CD4-positive, alpha-beta T cell treated with Interferon alpha-2 for 1 hour (primary cell): ENCODE results near the gene CD84.

Experiments
- DNase-seq, 2 donors: peaks; one replicate each; pipeline ENCODE4 v3.0.0-alpha.2; 2020 to 2022

CD84 gene

DNA sequence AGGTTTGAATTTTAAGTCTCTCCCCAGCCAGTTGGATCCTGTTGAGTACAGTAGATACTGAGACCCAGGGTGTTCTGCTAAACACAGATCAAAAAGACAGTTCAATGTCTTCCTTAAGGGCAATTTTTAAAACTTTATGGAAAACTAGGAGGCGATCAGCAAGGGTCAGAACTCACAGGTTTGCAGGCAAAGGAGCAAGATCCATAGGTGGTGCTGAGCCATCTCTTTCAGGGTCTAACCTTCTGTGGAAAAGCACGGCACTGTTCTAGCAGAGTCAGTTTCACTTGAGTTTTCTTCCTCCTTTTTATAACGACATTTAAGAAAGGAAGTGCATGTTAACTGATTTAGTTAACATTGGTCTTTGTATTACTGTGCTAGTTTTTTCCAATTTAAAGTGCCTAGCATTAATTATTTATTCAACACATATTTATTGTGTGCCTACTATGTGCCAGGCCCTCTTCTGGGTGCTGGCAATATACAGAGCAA, at the start of gene CD84:
CD84 (minus strand) TSS at position 281 of the 486 bp plus-strand sequence; CDS start at position 222, 59 bp downstream.
- DNase-seq: no peak

- DNase-seq: peak in 1 of 2 donors; percentile 60
Observed at GRCh38 chr1:160628799-160629263, 49.5 kb upstream of the CD84 start.

DNA sequence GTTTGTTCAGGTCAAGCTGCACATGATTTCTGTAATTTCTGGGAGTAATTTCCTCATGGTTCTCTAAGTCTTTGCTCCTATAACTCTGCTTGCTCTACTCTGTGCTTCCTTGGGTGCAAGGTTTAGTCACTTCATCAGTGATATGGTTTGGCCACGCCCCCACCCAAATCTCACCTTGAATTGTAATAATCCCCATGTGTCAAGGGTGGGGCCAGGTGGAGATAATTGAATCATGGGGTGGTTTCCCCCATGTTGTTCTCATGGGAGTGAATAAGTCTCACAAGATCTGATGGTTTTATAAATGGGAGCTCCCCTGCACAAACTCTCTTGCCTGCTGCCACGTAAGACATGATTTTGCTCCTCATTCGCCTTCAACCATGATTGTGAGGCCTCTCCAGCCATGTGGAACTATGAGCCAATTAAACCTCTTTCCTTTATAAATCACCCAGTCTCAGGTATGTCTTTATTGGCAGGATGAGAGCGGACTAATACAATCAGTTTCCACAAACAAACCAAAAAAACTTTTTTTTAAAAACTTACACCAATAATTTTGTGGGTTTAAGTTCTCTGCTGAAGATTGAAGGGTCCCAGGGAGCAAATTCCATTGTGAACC, 48.5 kb upstream of the CD84 start:
- peak in 1 of 2 donors; percentile 51 for DNase-seq

GRCh38 chr1:160626509-160627342, 47.4 kb upstream of the CD84 start:
- peak in 1 of 2 donors; percentile 44 for DNase-seq

- DNase-seq: no peak
Observed at GRCh38 chr1:160625725-160626498, 46.6 kb upstream of the CD84 start.

GRCh38 chr1:160625321-160625720, 46.0 kb upstream of the CD84 start:
- DNase-seq: no peak

DNA sequence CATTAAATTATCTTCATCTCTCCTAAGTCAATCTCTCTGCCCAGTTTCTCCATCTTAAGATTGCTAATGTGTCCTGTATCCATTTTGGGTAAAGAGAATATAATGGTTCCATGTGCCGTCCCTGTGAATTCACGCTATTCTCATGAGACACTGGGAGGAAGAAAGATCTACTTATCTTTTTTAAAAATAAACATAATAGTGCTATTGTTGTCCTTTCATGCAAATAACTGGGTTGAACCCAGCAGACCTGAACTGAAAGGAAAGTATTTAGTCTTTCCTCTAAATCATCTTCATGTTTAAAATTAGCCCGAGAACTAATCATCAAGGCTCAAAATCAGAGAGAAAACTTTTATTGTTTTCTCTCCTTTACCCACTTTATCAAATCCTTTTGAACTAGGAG, 45.2 kb upstream of the CD84 start:
- DNase-seq: no peak

DNA sequence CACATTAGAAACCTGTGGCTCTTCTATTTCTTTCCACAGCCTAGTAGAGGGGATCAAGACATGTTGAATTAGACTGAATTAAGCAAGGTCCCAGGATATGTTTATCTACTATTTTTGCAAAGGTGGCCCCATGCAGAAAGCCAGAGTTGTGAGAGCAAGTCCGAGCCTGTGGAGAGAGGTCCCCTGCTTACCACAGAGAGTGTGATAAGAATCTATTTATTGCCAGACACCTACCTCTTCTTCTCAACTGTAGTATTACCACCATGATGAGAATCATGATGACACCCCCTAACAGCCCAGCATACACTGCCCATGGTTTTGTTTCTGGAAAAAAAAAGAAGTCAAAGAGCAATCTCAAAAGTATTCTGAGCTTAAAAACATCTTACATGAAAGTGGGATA, 44.6 kb upstream of the CD84 start:
- DNase-seq: peak in 1 of 2 donors; percentile 47

- DNase-seq: peak in 1 of 2 donors; percentile 71
Observed at GRCh38 chr1:160623227-160623633, 43.9 kb upstream of the CD84 start.

DNA sequence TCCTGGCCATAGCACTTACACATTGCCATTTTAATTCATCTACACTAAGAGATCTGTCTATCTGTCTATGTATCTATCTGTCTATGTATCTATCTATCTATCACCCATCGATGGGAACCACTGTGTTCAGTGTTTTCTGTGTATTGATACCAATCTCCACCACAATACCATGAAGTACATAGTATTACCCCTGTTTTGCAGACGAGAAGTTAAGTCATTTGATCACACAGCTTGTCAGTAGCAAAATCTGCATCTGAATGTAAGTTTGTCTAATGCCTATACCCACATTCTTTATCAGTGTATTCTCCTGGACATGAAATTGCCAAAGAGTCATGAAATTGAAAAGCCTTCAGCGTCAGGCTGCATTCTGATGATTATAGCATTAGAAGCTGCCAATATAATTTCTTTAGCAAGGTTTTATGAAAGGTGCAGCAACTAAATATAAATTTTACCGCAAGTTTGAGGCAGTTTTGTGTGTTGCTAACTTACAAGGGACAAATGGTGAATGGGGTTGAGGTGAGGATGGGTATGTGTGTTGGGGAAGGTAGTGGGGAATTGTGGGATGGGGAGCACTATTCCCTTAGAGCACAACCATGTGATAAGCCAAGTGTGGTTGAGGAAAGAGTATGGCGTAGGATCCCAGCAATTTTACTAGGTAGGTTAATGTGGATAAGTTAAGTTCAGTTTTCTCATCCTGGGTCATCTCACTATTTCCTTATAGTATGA, 43.4 kb upstream of the CD84 start:
- no peak for DNase-seq

- peak; percentile 18 to 49 for DNase-seq
Observed at GRCh38 chr1:160621633-160622413, 42.5 kb upstream of the CD84 start.

DNA sequence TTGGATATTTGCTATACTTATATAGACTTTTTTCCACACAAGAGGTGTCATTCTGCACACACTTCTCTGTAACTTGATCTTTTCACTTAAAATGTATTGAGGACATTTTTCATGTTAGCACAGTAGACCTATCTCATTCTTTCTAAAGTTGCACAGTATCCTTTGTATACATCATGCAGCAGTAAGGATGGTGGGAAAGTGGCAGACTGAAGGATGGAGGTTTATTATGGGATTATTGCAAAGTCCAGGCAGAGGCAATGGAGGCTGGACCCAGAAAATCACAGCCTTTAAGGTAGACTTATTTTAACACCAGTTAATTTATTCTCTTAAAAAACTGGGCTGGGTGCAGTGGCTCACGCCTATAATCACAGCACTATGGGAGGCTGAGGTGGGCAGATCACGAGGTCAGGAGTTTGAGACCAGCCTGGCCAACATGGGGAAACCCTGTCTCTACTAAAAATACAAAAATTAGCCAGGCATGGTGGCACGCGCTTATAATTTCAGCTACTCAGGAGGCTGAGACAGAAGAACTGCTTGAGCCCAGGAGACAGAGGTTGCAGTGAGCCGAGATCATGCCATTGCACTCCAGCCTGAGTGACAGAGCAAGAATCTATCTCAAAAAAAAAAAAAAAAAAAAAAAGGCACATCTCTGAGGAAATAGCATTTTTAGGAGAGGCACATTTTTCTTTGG, 41.8 kb upstream of the CD84 start:
- no peak for DNase-seq

DNA sequence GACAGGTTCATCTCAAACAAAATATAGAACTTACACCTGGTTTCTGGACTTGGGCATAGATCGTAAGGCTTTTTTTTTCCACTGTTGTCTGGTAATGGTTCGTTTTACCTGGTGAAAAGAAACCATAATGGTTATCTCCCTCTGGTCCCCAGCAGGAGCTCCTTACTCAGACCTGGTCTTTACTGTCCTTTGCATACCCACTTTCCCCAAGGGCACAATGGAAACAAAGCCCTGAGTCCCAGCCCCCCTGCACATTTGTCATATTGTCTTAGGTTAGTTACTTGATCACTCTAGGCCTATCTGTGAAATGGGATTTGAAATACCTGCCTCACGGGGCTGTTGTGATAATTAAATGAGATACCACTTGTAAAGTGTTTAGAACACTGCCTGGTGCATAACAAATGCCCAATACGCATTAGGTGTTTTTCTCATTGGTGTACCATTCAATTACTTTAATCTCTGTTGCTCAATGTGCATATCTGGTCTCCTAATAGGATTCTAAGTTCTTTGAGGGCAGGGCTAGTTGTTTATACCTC, 40.5 kb upstream of the CD84 start:
- no peak for DNase-seq

DNA sequence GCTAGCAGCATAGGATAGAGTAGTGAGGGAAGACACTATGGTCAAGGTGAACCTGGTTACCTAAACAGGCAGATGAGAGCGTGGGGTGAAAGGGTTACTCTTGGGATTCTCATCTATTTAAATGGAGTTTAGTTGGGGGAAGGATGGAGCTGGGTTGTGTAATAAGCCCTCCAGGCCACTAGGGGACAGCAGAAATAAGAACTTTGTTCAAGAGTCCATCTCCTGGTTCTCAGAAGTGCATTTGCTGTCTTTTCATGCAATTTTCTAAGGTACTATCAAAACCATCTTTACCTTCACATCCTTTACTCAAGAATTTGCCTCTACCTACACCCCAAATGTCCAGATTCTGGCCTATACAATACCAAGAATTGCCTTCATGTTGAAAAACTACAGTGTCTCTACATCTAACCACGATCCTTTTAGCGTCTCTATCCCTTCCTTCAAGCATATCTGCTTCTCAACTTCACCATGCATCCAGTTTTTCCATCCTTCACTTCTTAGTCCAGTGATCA, 39.5 kb upstream of the CD84 start:
- DNase-seq: peak; percentile 37 to 69

DNA sequence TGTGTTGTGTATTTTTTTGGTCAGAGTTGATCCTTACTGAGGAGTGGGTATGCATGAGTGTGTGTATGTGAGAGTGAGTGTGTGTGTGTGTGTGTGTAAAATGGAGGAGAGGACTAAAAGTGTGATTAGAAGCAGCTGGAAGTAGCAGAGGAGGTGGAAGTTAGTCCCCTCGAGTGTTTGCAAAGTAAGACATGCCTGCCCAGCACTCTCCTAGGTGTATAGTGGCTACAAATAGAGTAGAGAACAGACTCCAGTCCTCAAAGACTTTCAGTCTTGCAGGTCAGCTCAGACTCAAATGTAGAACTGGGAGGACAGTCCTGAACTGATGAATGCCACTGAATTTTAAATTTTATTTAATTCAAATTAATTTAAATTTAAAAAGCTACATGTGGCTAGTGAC, 39.0 kb upstream of the CD84 start:
- DNase-seq: no peak

DNA sequence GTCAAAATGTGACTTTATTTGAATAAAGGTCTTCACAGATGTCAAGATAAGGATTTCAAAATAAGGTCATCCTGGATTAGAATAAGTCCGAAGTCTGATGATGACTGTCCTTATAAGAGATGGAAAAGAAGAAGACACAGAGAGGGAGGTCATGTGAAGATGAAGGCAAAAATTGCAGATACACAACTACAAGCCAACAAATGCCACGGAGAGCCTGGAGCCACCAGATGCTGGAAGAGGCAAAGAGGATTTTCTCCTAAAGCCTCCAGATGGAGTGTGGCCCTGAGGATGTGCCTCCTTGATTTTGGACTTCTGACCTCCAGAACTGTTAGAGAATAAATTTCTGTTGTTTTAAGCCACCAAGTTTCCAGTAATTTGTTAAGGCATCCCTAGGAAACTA, 36.4 kb upstream of the CD84 start:
- no peak for DNase-seq

DNA sequence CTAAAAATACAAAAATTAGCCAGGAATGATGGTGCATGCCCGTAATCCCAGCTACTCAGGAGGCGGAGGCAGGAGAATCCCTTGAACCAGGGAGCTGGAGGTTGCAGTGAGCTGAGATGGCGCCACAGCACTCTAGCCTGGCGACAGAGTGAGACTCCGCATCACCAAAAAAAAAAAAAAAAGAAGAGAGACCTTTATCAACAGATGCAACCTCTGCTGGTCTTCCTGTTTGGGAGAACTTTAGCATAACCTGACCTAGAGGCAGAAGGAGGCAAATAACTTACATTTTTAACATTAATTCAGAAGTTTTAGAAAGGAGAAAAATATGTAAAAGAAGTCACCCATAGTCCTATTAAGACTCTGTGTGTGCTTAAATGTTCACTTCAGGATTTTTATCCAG, 35.1 kb upstream of the CD84 start:
- no peak for DNase-seq

DNA sequence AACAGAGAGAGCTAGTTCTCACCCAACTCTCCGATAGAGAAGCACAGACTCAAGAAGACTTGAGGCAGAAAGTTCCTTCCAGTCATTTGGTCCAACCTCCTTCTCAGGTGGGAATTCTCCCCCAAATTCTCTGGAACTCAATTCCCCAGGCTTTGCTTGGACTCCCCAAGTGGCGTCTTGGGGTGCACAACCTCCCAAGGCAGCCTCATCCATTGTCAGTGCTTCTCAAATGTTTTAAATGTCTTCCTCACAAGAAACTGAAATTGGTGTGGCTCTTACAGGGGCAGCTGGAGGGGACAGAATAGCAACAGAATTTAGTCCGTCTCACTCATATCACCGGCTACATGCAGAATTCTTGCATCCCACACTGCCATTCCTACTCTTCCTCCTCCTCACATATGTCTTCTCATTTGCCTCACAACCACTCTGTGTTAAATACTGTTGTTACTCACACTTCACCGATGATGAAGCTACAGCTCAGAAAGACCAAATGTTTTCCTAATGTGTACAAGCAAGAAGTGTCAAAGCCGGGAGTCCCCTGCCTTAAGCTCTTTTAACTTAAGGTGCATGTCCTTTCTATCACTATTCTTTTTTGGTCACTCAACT, 33.4 kb upstream of the CD84 start:
- DNase-seq: no peak

DNA sequence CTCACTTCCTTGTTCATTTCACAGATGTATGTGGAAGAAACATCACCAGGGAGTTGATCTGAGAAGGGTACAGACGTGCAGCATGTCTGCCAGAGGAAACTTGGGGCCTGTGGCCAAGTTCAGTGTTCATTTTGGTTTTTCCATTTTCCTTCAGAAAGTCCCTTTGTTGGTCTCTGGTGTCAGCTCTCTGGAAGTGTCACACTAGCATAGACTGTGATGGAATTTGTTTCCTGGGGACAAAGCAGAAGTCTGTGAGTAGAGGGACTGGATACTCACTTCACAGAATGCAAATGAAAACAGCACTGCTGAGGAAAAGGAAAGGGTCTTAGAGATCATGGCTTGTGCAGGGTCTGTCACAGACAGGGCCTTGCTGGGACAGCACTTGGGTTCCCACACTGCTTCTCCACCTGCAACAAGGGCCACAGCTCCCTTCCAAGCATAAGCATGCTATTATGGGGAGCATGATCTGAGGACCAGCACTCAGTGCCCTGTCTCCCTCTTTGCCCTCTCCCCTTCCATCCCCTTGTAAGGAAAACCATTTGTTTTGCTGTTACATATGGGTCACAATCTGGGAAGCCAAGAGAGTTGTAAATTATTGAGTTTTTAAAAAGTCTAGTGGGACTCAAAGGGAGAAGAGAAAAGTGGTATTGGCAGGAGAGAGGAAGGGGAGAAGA, 31.4 kb upstream of the CD84 start:
- DNase-seq: no peak

DNA sequence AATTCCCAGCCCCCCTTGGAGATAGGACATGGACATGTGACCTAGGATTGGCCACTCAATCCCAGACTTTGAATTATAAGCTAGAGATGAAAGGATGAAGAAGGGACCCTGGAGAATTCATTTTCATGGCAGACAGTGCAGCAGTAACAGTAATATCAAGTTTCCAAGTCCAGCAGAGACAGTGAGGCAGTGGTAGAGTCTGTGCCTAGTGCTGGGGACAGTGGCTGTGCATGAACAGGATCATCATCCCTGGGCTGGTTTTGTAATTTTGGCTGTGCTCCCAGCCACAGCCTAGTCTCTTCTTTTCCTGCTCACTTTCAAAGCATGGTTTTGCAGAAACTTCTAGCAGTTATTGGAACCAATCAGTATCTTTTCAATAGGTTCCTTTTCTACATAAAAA, 29.6 kb upstream of the CD84 start:
- no peak for DNase-seq
